ENCODE measurements around the gene CPA5. TPM values are rescaled to one million over a fixed set of nuclear protein-coding genes. Genes with fewer than 3 reads are reported as not detected.

Gene CPA5
- total RNA-seq, 1 donor from 2014 or later, result not detected

DNA sequence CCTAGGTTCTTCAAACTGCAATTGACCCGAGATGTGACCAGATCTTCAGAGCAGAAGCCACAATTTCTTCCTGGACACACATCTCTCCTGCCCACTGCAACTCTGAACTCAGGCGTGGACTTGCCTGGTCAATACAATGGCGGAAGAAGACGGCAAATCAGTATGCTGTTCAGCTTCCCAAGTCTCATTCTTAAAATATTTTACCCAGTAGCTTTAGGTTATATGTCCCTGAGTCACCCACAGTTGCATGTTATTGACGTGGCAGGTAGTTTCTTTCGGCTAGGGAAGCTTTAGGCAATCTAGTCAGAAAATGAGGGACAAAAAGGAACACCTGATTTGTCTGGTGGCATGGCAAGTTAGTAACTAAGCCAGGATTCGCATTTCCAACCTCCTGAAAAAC is 73.7 kb downstream of the CPA5 start:
- peaks cover 10% of the 10 kb centered on the region for H3K4me1 Mint-ChIP-seq (ENCODE audit: low read depth, unreplicated experiment)
- TF ChIP-seq, protein P1, sequence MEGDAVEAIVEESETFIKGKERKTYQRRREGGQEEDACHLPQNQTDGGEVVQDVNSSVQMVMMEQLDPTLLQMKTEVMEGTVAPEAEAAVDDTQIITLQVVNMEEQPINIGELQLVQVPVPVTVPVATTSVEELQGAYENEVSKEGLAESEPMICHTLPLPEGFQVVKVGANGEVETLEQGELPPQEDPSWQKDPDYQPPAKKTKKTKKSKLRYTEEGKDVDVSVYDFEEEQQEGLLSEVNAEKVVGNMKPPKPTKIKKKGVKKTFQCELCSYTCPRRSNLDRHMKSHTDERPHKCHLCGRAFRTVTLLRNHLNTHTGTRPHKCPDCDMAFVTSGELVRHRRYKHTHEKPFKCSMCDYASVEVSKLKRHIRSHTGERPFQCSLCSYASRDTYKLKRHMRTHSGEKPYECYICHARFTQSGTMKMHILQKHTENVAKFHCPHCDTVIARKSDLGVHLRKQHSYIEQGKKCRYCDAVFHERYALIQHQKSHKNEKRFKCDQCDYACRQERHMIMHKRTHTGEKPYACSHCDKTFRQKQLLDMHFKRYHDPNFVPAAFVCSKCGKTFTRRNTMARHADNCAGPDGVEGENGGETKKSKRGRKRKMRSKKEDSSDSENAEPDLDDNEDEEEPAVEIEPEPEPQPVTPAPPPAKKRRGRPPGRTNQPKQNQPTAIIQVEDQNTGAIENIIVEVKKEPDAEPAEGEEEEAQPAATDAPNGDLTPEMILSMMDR (IDR thresholded peaks at IDR 0.05; ENCODE audit: partially characterized antibody, unreplicated experiment), result no peak
- no peak overlapping the region for H3K27ac Mint-ChIP-seq (ENCODE audit: unreplicated experiment)
- H3K4me3 Mint-ChIP-seq (ENCODE audit: unreplicated experiment), result no peak overlapping the region
- H3K36me3 Mint-ChIP-seq (ENCODE audit: unreplicated experiment), result no peaks in the 10 kb centered on the region
- no peak for DNase-seq
- no peaks in the 10 kb centered on the region for H3K27me3 Mint-ChIP-seq (ENCODE audit: unreplicated experiment)
- no peaks in the 10 kb centered on the region for H3K9me3 Mint-ChIP-seq (ENCODE audit: unreplicated experiment)

Other genes with a start within 250 kb of the CPA5 start
- 15.4 TPM for gene TMEM209, start 139.4 kb upstream of the CPA5 start, total RNA-seq (ENCODE audit: unreplicated experiment)
- not detected for gene SSMEM1, start 137.0 kb upstream of the CPA5 start, total RNA-seq (ENCODE audit: unreplicated experiment)
- not detected for gene CPA2, start 78.0 kb upstream of the CPA5 start, total RNA-seq (ENCODE audit: unreplicated experiment)
- gene CPA4, start 51.7 kb upstream of the CPA5 start, total RNA-seq (ENCODE audit: unreplicated experiment), result not detected
- gene CPA1, start 35.7 kb downstream of the CPA5 start, total RNA-seq (ENCODE audit: unreplicated experiment), result not detected
- gene CEP41, start 96.2 kb downstream of the CPA5 start, total RNA-seq (ENCODE audit: unreplicated experiment), result 34.7 TPM
- 186 TPM for gene MEST, start 147.3 kb downstream of the CPA5 start, total RNA-seq (ENCODE audit: unreplicated experiment)